Naive thymus-derived CD8-positive, alpha-beta T cell (primary cell): ENCODE results near the gene FAM135A. TPM values are rescaled to one million over a fixed set of nuclear protein-coding genes. Genes with fewer than 3 reads are reported as not detected.
"Not testable (repeated sequence)": the region's sequence is repeated elsewhere in the genome, so short reads cannot be mapped to it uniquely, and the experiment has no call there.

Source experiments
- ATAC-seq, 2 donors: fragments of 150-1000 bp; cut with Tn5 transposase in 1 of 2; sonication (Bioruptor Pico), chemical (Tn5 transposase) in 1 of 2; 1 replicate in 1 of 2; 2 replicates in 1 of 2; pipeline ENCODE4 v1.10.0; 2021; ENCODE audit warnings: mild to moderate bottlenecking in 2 of 2, moderate library complexity in 2 of 2
- POLR2A ChIA-PET: fragments of 350-600 bp; sonication (Branson Sonifier 250); formaldehyde crosslinking; loops from one replicate; lab custom pipeline; 2021; ENCODE audit warnings: antibody characterized with exemption; lab: Charles Lee
- DNase-seq, 10 donors: peaks; one replicate each; pipeline versions ENCODE4 v3.0.0 to v3.0.0-alpha.2; 2020 to 2022
- H3K27ac Mint-ChIP-seq, 10 donors: one replicate each; pipeline ENCODE4 v1.8.0; 2020 to 2022; ENCODE audit warnings: mild to moderate bottlenecking in 10 of 10, mixed read lengths in 10 of 10, moderate library complexity in 4 of 10, inconsistent platforms in 1 of 10
- H3K27me3 Mint-ChIP-seq, 5 donors: one replicate each; pipeline ENCODE4 v1.8.0; 2021 to 2022; ENCODE audit warnings: mixed read lengths in 5 of 5
- H3K36me3 Mint-ChIP-seq, 3 donors: one replicate each; pipeline ENCODE4 v1.8.0; 2020 to 2022; ENCODE audit warnings: mixed read lengths in 3 of 3, mild to moderate bottlenecking in 2 of 3, inconsistent platforms in 1 of 3
- H3K4me1 Mint-ChIP-seq, 4 donors: one replicate each; pipeline ENCODE4 v1.8.0; 2021 to 2022; ENCODE audit warnings: mixed read lengths in 4 of 4
- H3K4me3 Mint-ChIP-seq, 10 donors: one replicate each; pipeline ENCODE4 v1.8.0; 2020 to 2022; ENCODE audit warnings: mild to moderate bottlenecking in 10 of 10, mixed read lengths in 10 of 10, moderate library complexity in 6 of 10, inconsistent platforms in 1 of 10
- H3K9me3 Mint-ChIP-seq, 9 donors: one replicate each; pipeline ENCODE4 v1.8.0; 2020 to 2022; ENCODE audit warnings: mixed read lengths in 9 of 9, mild to moderate bottlenecking in 3 of 9, inconsistent platforms in 1 of 9, moderate library complexity in 1 of 9
- polyA plus RNA-seq, 3 donors: library from polyadenylated mRNA; unstranded; fragments of 300-500 nt; fragmentation: Illumina TruSeq; gene quantifications; one replicate each; pipeline ENCODE4 v1.2.3, GENCODE V29; 2021
- total RNA-seq, 8 experiments: library from RNA in 2 of 8; stranded (reverse) in 2 of 8; gene quantifications; one replicate each; pipeline ENCODE4 v1.2.3 and lab custom pipeline; 2021 to 2026

The FAM135A gene
- total and polyA plus RNA-seq, 5 experiments from 2014 or later: 2.9 to 11.5 (median 3.9) TPM

DNA sequence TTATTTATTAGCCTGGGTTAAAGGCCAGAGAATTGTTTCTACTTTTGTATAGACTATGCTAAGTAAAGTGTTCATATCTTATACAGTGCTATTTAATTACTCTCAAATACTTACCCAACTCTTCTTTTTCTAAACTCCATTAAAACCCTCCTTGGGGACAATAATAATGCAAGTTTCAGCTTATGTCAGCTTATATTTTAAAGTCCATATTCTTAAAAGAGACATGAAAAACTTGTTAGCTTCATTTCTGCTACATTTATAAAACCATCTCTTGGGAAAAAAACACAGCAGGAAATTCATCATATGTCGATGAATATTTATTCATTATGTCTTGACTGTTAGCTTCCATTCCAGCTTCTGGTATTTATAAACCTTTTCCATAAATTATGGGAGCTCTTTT lies 81.5 kb downstream of the FAM135A start:
- no peak overlapping the region for H3K27ac Mint-ChIP-seq
- ATAC-seq: no peak
- POLR2A ChIA-PET: no interaction called here

GRCh38 chr6:70495790-70496189 lies 82.5 kb downstream of the FAM135A start:
- ATAC-seq, POLR2A ChIA-PET, H3K27ac Mint-ChIP-seq, H3K4me3 Mint-ChIP-seq, H3K27me3 Mint-ChIP-seq, DNase-seq, H3K4me1 Mint-ChIP-seq: not testable (repeated sequence)
- H3K36me3 Mint-ChIP-seq: peaks cover 20 to 51% (median 33%) of the 10 kb centered on the region in 3 donors
- H3K9me3 Mint-ChIP-seq: peaks cover 1 to 32% (median 20%) of the 10 kb centered on the region in 9 donors

More for the DNA sequence above, 81.5 kb downstream of the FAM135A start:
- Mint-ChIP-seq H3K36me3 (peaks cover 16 to 42% (median 29%) of the 10 kb centered on the region in 3 donors), H3K9me3 (peaks cover 1 to 29% (median 18%) of the 10 kb centered on the region in 9 donors), H3K4me1 (no peaks in the 10 kb centered on the region), H3K27me3 (no peaks in the 10 kb centered on the region), H3K4me3 (no peak overlapping the region)
- DNase-seq: no peak

GRCh38 chr6:70502484-70502883 lies 89.2 kb downstream of the FAM135A start:
- Mint-ChIP-seq H3K27me3 (no peaks in the 10 kb centered on the region), H3K36me3 (peaks cover 52 to 76% (median 54%) of the 10 kb centered on the region in 3 donors), H3K9me3 (peaks cover 7 to 53% (median 33%) of the 10 kb centered on the region in 9 donors), H3K4me1 (no peaks in the 10 kb centered on the region), H3K4me3 (no peak overlapping the region), H3K27ac (no peak overlapping the region)
- DNase-seq (no peak), ATAC-seq (no peak)
- POLR2A ChIA-PET: no interaction called here

DNA sequence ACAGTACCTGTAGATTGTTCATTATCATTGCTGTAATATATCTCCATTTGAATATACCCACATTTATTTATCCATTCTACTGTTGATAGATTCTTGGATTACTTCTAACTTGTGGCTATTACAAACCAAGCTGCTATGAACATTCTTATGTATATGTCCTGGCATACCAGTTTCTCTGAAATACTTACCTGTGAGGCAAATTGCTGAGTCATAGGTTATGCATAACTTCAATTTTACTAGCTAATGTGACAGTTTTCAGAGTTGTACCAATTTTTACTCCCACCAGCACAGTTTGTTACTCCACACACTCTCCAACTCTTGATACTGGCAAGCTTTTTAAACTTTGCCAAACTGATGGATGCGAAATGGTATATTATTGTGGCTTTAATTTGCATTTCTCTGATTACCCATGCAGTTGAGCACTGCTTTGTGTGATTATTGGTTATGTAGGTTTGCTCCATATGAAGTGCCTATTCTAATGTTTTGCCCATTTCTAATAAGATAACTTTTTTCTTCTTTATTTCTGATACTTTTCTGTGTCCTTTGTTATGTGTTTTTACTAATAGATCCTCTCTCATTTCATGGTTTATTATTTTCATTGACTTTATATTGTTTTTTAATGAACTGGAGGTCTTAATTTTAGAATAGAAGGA lies 90.6 kb downstream of the FAM135A start:
- Mint-ChIP-seq H3K27me3 (no peaks in the 10 kb centered on the region), H3K27ac (no peak overlapping the region), H3K36me3 (peaks cover 40 to 61% (median 47%) of the 10 kb centered on the region in 3 donors), H3K4me3 (no peak overlapping the region), H3K4me1 (no peaks in the 10 kb centered on the region), H3K9me3 (peaks cover 7 to 39% (median 22%) of the 10 kb centered on the region in 9 donors)
- DNase-seq (no peak), ATAC-seq (no peak)
- POLR2A ChIA-PET: no interaction called here

- Mint-ChIP-seq H3K36me3 (peaks cover 26 to 40% (median 39%) of the 10 kb centered on the region in 3 donors), H3K4me1 (no peaks in the 10 kb centered on the region), H3K27ac (no peak overlapping the region), H3K27me3 (no peaks in the 10 kb centered on the region), H3K9me3 (peaks cover 0 to 26% (median 13%) of the 10 kb centered on the region in 9 donors), H3K4me3 (no peak overlapping the region)
- POLR2A ChIA-PET: no interaction called here
- DNase-seq (no peak), ATAC-seq (no peak)
Observed at GRCh38 chr6:70506321-70506720, 93.0 kb downstream of the FAM135A start.

GRCh38 chr6:70507161-70507560 lies 93.9 kb downstream of the FAM135A start:
- no peak for ATAC-seq
- H3K27me3 Mint-ChIP-seq: no peaks in the 10 kb centered on the region
- no peak overlapping the region for H3K4me3 Mint-ChIP-seq
- H3K9me3 Mint-ChIP-seq: peaks cover 0 to 19% (median 11%) of the 10 kb centered on the region in 9 donors
- no peak overlapping the region for H3K27ac Mint-ChIP-seq
- H3K4me1 Mint-ChIP-seq: no peaks in the 10 kb centered on the region
- no peak for DNase-seq
- POLR2A ChIA-PET: no interaction called here
- peaks cover 20 to 36% (median 32%) of the 10 kb centered on the region in 3 donors for H3K36me3 Mint-ChIP-seq

DNA sequence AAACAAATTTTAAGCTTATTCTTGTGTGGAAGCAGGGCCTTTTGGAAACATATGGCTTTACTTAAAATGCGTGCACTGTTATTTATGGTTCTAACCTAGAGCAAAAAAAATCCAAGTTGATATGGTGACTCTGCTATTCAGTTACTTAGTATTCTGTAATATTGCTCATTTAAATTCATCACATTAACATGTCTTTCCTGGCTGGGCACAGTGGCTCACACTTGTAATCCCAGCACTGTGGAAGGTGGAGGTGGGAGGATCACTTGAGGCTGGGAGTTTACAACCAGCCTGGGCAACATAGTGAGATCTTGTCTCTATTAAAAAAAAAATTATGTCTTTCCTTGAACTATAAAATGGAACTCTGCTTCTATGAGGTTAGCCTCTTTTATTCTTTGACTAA lies 95.6 kb downstream of the FAM135A start:
- no peak overlapping the region for H3K27ac Mint-ChIP-seq
- no peaks in the 10 kb centered on the region for H3K27me3 Mint-ChIP-seq
- DNase-seq (no peak), ATAC-seq (no peak)
- H3K4me1 Mint-ChIP-seq: no peaks in the 10 kb centered on the region
- POLR2A ChIA-PET: no interaction called here
- H3K9me3 Mint-ChIP-seq: peaks cover 0 to 9% (median 4%) of the 10 kb centered on the region in 9 donors
- no peak overlapping the region for H3K4me3 Mint-ChIP-seq
- peaks cover 5 to 22% (median 18%) of the 10 kb centered on the region in 3 donors for H3K36me3 Mint-ChIP-seq

DNA sequence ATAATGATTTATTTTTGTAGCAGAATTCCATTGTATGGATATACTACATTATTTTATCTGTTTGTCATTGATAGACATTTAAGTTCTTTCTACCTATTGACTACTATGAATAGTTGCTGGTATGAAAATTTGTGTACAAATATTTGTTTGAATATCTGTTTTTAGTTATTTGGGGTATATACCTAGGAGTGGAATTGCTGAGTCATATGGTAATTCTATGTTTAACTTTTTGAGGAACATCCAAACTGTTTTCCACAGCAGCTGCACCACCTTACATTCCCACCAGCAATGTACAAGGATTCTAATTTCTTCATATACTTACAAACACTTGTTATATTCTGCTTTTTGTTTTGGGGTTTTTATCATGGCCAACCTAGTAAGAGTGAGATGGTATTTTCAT lies 97.3 kb downstream of the FAM135A start:
- Mint-ChIP-seq H3K27me3 (no peaks in the 10 kb centered on the region), H3K27ac (no peak overlapping the region), H3K36me3 (peaks cover 0 to 7% (median 4%) of the 10 kb centered on the region in 3 donors), H3K9me3 (peaks cover 0 to 1% (median 0%) of the 10 kb centered on the region in 9 donors), H3K4me1 (no peaks in the 10 kb centered on the region), H3K4me3 (no peak overlapping the region)
- DNase-seq: no peak
- POLR2A ChIA-PET: no interaction called here
- ATAC-seq: no peak

DNA sequence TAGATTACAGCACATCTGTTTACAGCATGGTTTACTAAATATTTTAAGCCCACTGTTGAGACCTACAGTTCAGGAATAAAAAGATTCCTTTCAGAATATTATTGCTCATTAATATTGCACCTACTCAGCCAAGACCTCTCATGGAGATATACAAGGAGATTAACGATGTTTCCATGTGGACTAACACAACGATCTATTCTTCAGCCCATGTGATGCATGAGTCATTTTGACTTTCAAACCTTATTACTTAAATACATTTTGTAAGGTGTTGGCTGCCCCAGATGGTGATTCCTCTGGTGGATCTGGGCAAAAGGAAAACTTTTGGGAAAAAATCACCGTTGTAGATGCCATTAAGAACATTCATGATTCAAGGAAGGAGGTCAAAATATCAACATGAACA lies 105.4 kb downstream of the FAM135A start:
- Mint-ChIP-seq H3K9me3 (no peaks in the 10 kb centered on the region), H3K27me3 (no peaks in the 10 kb centered on the region), H3K4me3 (no peak overlapping the region), H3K4me1 (peaks cover 4 to 9% (median 7%) of the 10 kb centered on the region in 4 donors), H3K27ac (no peak overlapping the region), H3K36me3 (peaks cover 0 to 5% (median 4%) of the 10 kb centered on the region in 3 donors)
- no peak for ATAC-seq
- DNase-seq: no peak
- POLR2A ChIA-PET: no interaction called here

GRCh38 chr6:70520575-70520974 lies 107.3 kb downstream of the FAM135A start:
- H3K9me3 Mint-ChIP-seq: no peaks in the 10 kb centered on the region
- POLR2A ChIA-PET: no interaction called here
- no peaks in the 10 kb centered on the region for H3K27me3 Mint-ChIP-seq
- no peak for ATAC-seq
- peak in 4 of 10 donors; percentile 3 to 27 (median 19) for DNase-seq
- no peak overlapping the region for H3K4me3 Mint-ChIP-seq
- H3K27ac Mint-ChIP-seq: no peak overlapping the region
- peaks cover 4 to 9% (median 7%) of the 10 kb centered on the region in 4 donors for H3K4me1 Mint-ChIP-seq
- peaks cover 0 to 17% (median 14%) of the 10 kb centered on the region in 3 donors for H3K36me3 Mint-ChIP-seq

GRCh38 chr6:70524721-70525286 lies 111.5 kb downstream of the FAM135A start:
- no peaks in the 10 kb centered on the region for H3K4me1 Mint-ChIP-seq
- POLR2A ChIA-PET: no interaction called here
- H3K27me3 Mint-ChIP-seq: no peaks in the 10 kb centered on the region
- H3K27ac Mint-ChIP-seq: no peak overlapping the region
- no peak for DNase-seq
- H3K36me3 Mint-ChIP-seq: peaks cover 0 to 42% (median 21%) of the 10 kb centered on the region in 3 donors
- no peak for ATAC-seq
- H3K4me3 Mint-ChIP-seq: no peak overlapping the region
- H3K9me3 Mint-ChIP-seq: no peaks in the 10 kb centered on the region

DNA sequence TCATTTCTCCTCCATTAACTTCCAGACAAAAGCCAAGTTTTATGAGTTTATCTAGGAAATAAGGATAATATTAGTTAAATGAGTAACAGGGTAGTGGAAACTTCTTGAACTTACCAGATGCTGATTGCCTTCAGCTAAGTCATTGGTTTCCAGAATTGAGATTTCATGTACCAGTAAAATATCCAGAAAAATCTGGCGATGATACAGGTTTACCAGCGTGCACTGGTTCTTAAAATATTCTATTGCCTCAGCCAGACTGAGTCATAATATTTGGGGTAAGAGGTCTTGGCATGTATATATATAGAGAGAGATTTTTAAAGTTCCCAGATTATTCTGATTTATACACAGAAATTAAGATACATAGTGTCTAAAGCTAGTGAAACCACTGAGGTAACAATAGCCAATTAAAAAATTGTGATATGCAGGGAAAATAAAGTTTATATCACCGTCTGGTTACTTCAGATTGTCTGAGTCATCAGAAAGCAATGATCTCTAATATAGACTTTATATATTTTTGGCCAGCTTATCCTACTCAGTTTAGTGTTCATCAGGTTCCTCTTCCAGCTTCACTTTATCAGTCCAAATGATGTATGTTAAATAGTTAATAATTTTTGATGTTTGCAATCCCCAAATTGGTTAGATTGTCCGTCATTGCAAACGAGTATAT lies 113.9 kb downstream of the FAM135A start:
- Mint-ChIP-seq H3K27me3 (no peaks in the 10 kb centered on the region), H3K9me3 (no peaks in the 10 kb centered on the region), H3K27ac (peak overlapping the region in 1 of 10 donors; percentile 7), H3K36me3 (peaks cover 0 to 47% (median 22%) of the 10 kb centered on the region in 3 donors), H3K4me3 (no peak overlapping the region), H3K4me1 (no peaks in the 10 kb centered on the region)
- ATAC-seq: no peak
- DNase-seq: no peak
- POLR2A ChIA-PET: interaction anchor here (1.1 kb wide), 1 partner anchor 9 kb away, joined by 6 read pairs; no protein-coding TSS in a partner anchor

- Mint-ChIP-seq H3K27ac (no peak overlapping the region), H3K4me3 (no peak overlapping the region), H3K27me3 (no peaks in the 10 kb centered on the region), H3K4me1 (no peaks in the 10 kb centered on the region), H3K9me3 (no peaks in the 10 kb centered on the region), H3K36me3 (peaks cover 0 to 49% (median 12%) of the 10 kb centered on the region in 3 donors)
- ATAC-seq (no peak), DNase-seq (no peak)
- POLR2A ChIA-PET: no interaction called here
Observed at GRCh38 chr6:70530023-70530422, 116.7 kb downstream of the FAM135A start.
